Choroid plexus epithelial cell (primary cell): ENCODE data around the gene TYK2.

Source experiments
- DNase-seq: peaks from one replicate; pipeline ENCODE4 v3.0.0-alpha.2; 2010; ENCODE audit warnings: low read depth
- H3K4me3 ChIP-seq: 2 replicates; pipeline ENCODE4 v1.5.1; 2011; ENCODE audit warnings: low read depth, mild to moderate bottlenecking, control low read depth, low read length, moderate library complexity
- CTCF ChIP-seq: conservative IDR thresholded peaks from 2 replicates; pipeline ENCODE4 v1.5.1; 2011; ENCODE audit warnings: low read depth, mild to moderate bottlenecking, control low read depth, inconsistent platforms, low read length, moderate library complexity

TYK2 gene

GRCh38 chr19:10317045-10317856 lies 63.1 kb downstream of the TYK2 start:
- H3K4me3 ChIP-seq = no peak overlapping the region
- DNase-seq = no peak
- TF ChIP-seq CTCF = no peak

GRCh38 chr19:10316229-10317044 lies 63.9 kb downstream of the TYK2 start:
- no peak for DNase-seq
- no peak overlapping the region for H3K4me3 ChIP-seq
- no peak for TF ChIP-seq CTCF

- peak; percentile 80 for DNase-seq
- TF ChIP-seq CTCF = no peak
- peak within 1 kb of the TSS; percentile 86 for H3K4me3 ChIP-seq
Measured at GRCh38 chr19:10315335-10316214, 64.8 kb downstream of the TYK2 start, which contains the start of gene FDX2. TSS of gene FDX2 (minus strand) at chr19:10316015. CDS start at chr19:10315996, 19 bp downstream.

- H3K4me3 ChIP-seq = no peak within 1 kb of the TSS
- no peak for TF ChIP-seq CTCF
- DNase-seq = no peak
Measured at GRCh38 chr19:10309423-10309822, 70.9 kb downstream of the TYK2 start, which contains the start of gene ZGLP1. TSS of gene ZGLP1 (minus strand) at chr19:10309815.

GRCh38 chr19:10306327-10306726 lies 74.0 kb downstream of the TYK2 start:
- DNase-seq = no peak
- H3K4me3 ChIP-seq = no peak overlapping the region
- no peak for TF ChIP-seq CTCF

- no peak for TF ChIP-seq CTCF
- DNase-seq = no peak
Measured at GRCh38 chr19:10305139-10305806, 75.1 kb downstream of the TYK2 start.

More at GRCh38 chr19:10305139-10305806, 75.1 kb downstream of the TYK2 start:
- no peak overlapping the region for H3K4me3 ChIP-seq
